Endodermal cell (in vitro differentiated cells): ENCODE measurements around the gene AGPS. TPM values are rescaled to one million over a fixed set of nuclear protein-coding genes. Genes with fewer than 3 reads are reported as not detected.

Experiments
- DNase-seq: peaks from one replicate; pipeline ENCODE4 v3.0.0-alpha.2; 2017
- H3K27ac ChIP-seq: 2 replicates; pipeline ENCODE4 v1.5.1; 2013; ENCODE audit warnings: mild to moderate bottlenecking, low read depth, low read length, moderate library complexity
- H3K27me3 ChIP-seq: 2 replicates; pipeline ENCODE4 v1.6.1; 2013; ENCODE audit warnings: mild to moderate bottlenecking, low read length, moderate library complexity; ENCODE audit not compliant: insufficient read depth, control insufficient read depth, poor library complexity, severe bottlenecking
- H3K36me3 ChIP-seq: 2 replicates; pipeline ENCODE4 v1.7.0; 2013; ENCODE audit warnings: mild to moderate bottlenecking, low read length, moderate library complexity; ENCODE audit not compliant: control insufficient read depth, insufficient read depth
- H3K4me1 ChIP-seq: one replicate; pipeline ENCODE4 v1.7.0; 2013; ENCODE audit warnings: low read length; ENCODE audit not compliant: control insufficient read depth, insufficient read depth
- H3K4me3 ChIP-seq: 2 replicates; pipeline ENCODE4 v1.5.1; 2013; ENCODE audit warnings: mild to moderate bottlenecking, low read length, moderate library complexity
- H3K9ac ChIP-seq: 2 replicates; pipeline ENCODE4 v1.6.1; 2013; ENCODE audit warnings: mild to moderate bottlenecking, low read length, moderate library complexity; ENCODE audit not compliant: poor library complexity, severe bottlenecking; ENCODE audit errors: extremely low read depth
- H3K9me3 ChIP-seq: 2 replicates; pipeline ENCODE4 v1.6.1; 2013; ENCODE audit warnings: mild to moderate bottlenecking, low read length, moderate library complexity; ENCODE audit not compliant: control insufficient read depth
- H3K27ac Mint-ChIP-seq: 2 replicates; pipeline ENCODE4 v1.8.0; 2020; ENCODE audit warnings: mixed read lengths
- H3K27me3 Mint-ChIP-seq: 2 replicates; pipeline ENCODE4 v1.8.0; 2021; ENCODE audit warnings: mild to moderate bottlenecking, mixed read lengths; ENCODE audit not compliant: insufficient read depth
- H3K36me3 Mint-ChIP-seq: 2 replicates; pipeline ENCODE4 v1.8.0; 2020; ENCODE audit warnings: low read depth, mixed read lengths
- H3K4me1 Mint-ChIP-seq: 2 replicates; pipeline ENCODE4 v1.8.0; 2020; ENCODE audit warnings: mixed read lengths
- H3K4me3 Mint-ChIP-seq: 2 replicates; pipeline ENCODE4 v1.8.0; 2020; ENCODE audit warnings: mild to moderate bottlenecking, moderate library complexity, mixed read lengths
- H3K9me3 Mint-ChIP-seq: 2 replicates; pipeline ENCODE4 v1.8.0; 2020; ENCODE audit warnings: mild to moderate bottlenecking, mixed read lengths
- WGBS, 2 experiments: methylation state at CpG; one replicate each; pipeline versions ENCODE4 v1.1.5 to v1.1.7; 2013; ENCODE audit warnings: missing lambda C conversion rate in 2 of 2, mixed read lengths in 1 of 2; ENCODE audit not compliant: insufficient coverage in 1 of 2, insufficient read length in 1 of 2; 5-methylcytosine and 5-hydroxymethylcytosine counted together
- total RNA-seq, 2 donors: library from RNA; stranded (reverse); fragmentation: NEBNext Ultra II Directional in 1 of 2; extraction: Animal tissue kit (Norgen Biotek cat#: 25700) in 1 of 2; gene quantifications; 2 replicates in 1 of 2; 3 replicates in 1 of 2; pipeline ENCODE4 v1.2.1, GENCODE V29; 2021
- TF ChIP-seq, protein P1 (sequence below): fragments of 200-600 bp; sonication (generic); conservative IDR thresholded peaks from 2 replicates; pipeline ENCODE4 v1.5.0; 2021; ENCODE audit warnings: antibody characterized with exemption, mild to moderate bottlenecking

AGPS gene
- total RNA-seq, 2 donors from 2014 or later: 76.8 to 86.1 TPM

DNA sequence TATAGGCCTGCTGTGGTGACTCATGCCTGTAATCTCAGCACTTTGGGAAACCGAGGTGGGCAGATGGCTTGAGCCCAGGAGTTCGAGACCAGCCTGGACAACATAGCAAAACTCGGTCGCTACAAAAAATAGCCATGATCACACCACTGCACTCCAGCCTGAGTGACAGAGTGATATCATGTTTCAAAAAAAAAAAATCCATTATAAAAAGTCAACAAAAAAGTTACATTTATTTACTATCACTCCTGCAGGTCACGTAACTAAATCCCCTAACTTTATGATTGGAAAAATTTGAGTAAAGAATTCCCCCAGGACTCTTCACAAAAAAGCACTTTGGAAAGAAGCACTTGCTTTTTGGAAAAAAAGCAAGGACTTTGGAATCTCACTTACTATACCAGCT, 46.4 kb upstream of the AGPS start:
- H3K9me3 Mint-ChIP-seq: no peaks in the 10 kb centered on the region
- H3K4me3 ChIP-seq: no peak overlapping the region
- no peaks in the 10 kb centered on the region for H3K27me3 ChIP-seq
- WGBS, 2 experiments: 85 to 94% methylated on average over 2 to 5 of the region's 5 CpGs
- H3K27ac Mint-ChIP-seq: no peak overlapping the region
- H3K4me1 Mint-ChIP-seq: peaks cover 23% of the 10 kb centered on the region
- H3K27ac ChIP-seq: no peak overlapping the region
- H3K9ac ChIP-seq: no peak overlapping the region
- H3K4me3 Mint-ChIP-seq: no peak overlapping the region
- no peak for DNase-seq
- H3K36me3 Mint-ChIP-seq: no peaks in the 10 kb centered on the region
- H3K9me3 ChIP-seq: peaks cover 16% of the 10 kb centered on the region
- peaks cover 6% of the 10 kb centered on the region for H3K4me1 ChIP-seq
- H3K27me3 Mint-ChIP-seq: no peaks in the 10 kb centered on the region
- H3K36me3 ChIP-seq: no peaks in the 10 kb centered on the region
- TF ChIP-seq, protein P1, sequence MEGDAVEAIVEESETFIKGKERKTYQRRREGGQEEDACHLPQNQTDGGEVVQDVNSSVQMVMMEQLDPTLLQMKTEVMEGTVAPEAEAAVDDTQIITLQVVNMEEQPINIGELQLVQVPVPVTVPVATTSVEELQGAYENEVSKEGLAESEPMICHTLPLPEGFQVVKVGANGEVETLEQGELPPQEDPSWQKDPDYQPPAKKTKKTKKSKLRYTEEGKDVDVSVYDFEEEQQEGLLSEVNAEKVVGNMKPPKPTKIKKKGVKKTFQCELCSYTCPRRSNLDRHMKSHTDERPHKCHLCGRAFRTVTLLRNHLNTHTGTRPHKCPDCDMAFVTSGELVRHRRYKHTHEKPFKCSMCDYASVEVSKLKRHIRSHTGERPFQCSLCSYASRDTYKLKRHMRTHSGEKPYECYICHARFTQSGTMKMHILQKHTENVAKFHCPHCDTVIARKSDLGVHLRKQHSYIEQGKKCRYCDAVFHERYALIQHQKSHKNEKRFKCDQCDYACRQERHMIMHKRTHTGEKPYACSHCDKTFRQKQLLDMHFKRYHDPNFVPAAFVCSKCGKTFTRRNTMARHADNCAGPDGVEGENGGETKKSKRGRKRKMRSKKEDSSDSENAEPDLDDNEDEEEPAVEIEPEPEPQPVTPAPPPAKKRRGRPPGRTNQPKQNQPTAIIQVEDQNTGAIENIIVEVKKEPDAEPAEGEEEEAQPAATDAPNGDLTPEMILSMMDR: no peak

DNA sequence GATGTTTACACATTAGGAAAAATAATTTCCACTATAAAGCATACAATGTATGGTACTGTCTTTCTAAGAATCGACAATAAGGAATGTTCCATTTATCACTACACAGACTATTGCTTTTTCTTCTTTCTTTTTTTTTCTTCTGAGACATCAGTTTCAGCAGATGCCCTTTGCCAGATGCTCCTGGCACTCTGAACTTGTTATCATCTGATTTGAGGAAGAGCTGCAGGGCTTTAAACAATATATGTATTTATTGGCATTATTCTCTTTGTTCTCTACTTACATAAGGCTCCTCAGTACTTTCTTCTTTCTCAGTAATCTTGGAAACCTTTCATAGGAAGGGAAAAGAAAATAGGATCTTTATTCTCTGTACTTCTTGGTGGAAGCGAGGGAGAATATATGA, 45.0 kb upstream of the AGPS start:
- Mint-ChIP-seq H3K9me3 (no peaks in the 10 kb centered on the region), H3K4me1 (peaks cover 32% of the 10 kb centered on the region), H3K4me3 (no peak overlapping the region), H3K36me3 (no peaks in the 10 kb centered on the region), H3K27ac (no peak overlapping the region), H3K27me3 (no peaks in the 10 kb centered on the region)
- H3K4me1 ChIP-seq: peaks cover 8% of the 10 kb centered on the region
- peak overlapping the region; percentile 7 for H3K4me3 ChIP-seq
- no peaks in the 10 kb centered on the region for H3K36me3 ChIP-seq
- TF ChIP-seq, protein P1: no peak
- peaks cover 16% of the 10 kb centered on the region for H3K9me3 ChIP-seq
- 95% methylated on average over 2 of the region's 2 CpGs; no CpG with 5 or more reads in 1 of the 2 experiments for WGBS, 2 experiments
- no peak for DNase-seq
- no peaks in the 10 kb centered on the region for H3K27me3 ChIP-seq
- no peak overlapping the region for H3K9ac ChIP-seq
- H3K27ac ChIP-seq: no peak overlapping the region

DNA sequence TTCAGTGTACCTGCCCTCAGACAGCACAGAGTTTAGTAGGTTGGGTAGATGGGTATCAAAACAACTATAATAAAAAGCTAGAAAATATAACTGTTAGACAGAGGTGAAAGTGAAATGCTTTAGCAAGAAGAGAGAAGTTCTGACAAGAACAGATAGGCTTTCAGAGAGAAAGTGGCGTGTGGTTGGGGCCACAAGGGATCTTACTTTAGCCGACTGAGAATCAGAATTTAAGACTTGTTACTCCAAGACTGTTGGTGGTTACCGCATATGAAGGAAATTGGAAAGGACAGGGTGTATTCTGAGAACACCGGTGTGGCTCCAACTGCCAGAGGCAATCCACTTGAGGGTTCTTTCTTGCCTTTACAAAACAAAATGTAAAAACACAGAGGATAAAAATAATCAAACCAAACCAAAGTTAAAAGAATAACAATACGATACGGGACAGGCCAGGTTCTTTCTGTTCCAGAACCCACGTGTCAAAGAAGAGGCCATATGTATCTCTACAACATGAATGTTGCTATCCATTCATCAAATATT, 44.4 kb upstream of the AGPS start:
- peaks cover 34% of the 10 kb centered on the region for H3K4me1 Mint-ChIP-seq
- no peak overlapping the region for H3K27ac ChIP-seq
- no peak overlapping the region for H3K4me3 Mint-ChIP-seq
- H3K27me3 ChIP-seq: no peaks in the 10 kb centered on the region
- no peak overlapping the region for H3K27ac Mint-ChIP-seq
- TF ChIP-seq, protein P1: no peak
- WGBS, 2 experiments: 83 to 96% methylated on average over 5 to 7 of the region's 7 CpGs
- H3K4me3 ChIP-seq: no peak overlapping the region
- H3K9me3 ChIP-seq: peaks cover 16% of the 10 kb centered on the region
- H3K9me3 Mint-ChIP-seq: no peaks in the 10 kb centered on the region
- H3K4me1 ChIP-seq: peaks cover 13% of the 10 kb centered on the region
- no peak for DNase-seq
- H3K36me3 ChIP-seq: no peaks in the 10 kb centered on the region
- H3K9ac ChIP-seq: no peak overlapping the region
- no peaks in the 10 kb centered on the region for H3K36me3 Mint-ChIP-seq
- no peaks in the 10 kb centered on the region for H3K27me3 Mint-ChIP-seq
